HCT116 (cell line): ENCODE results near the gene MMS22L. TPM values are rescaled to one million over a fixed set of nuclear protein-coding genes. Genes with fewer than 3 reads are reported as not detected.

ENCODE experiments used
- ATAC-seq: fragments of 200-7000 bp; cut with Tn5 transposase; 2 replicates; pipeline ENCODE4 v1.9.1; 2020; ENCODE audit warnings: mild to moderate bottlenecking, moderate library complexity
- BruUV-seq: library from RNA; stranded (reverse); fragments of 400-500 nt; replicated peaks from 2 replicates; lab custom pipeline; 2021; lab: Mats Ljungman, UMichigan
- CTCF ChIA-PET: fragments of 300-600 bp; sonication (Branson Sonifier 250); formaldehyde crosslinking; loops from one replicate; lab custom pipeline; 2021; ENCODE audit warnings: antibody characterized with exemption; lab: Charles Lee
- POLR2A ChIA-PET: fragments of 300-600, 350-600 bp; sonication (Branson Sonifier 250); formaldehyde crosslinking; loops from one replicate; lab custom pipeline; 2021; ENCODE audit warnings: antibody characterized with exemption; lab: Charles Lee
- RAD21 ChIA-PET, 2 experiments: fragments of 300-600 bp; sonication (Branson Sonifier 250); formaldehyde crosslinking; loops; one replicate each; lab custom pipeline; 2023; ENCODE audit warnings: low total read pairs in 2 of 2; ENCODE audit not compliant: uncharacterized antibody in 2 of 2, unreplicated experiment in 2 of 2, low non-redundant PET in 1 of 2; lab: Charles Lee
- DNase-seq: peaks from one replicate; pipeline ENCODE4 v3.0.0-alpha.2; 2010; ENCODE audit warnings: low read depth, low spot score
- H2AFZ ChIP-seq: fragments of 200-600 bp; shearing (Covaris generic), sonication (generic); 2 replicates; pipeline ENCODE4 v1.6.1; 2017; ENCODE audit warnings: low read depth, mixed run types, mixed read lengths, antibody characterized with exemption, low read length; ENCODE audit not compliant: poor library complexity, severe bottlenecking
- H3K27ac ChIP-seq: 2 replicates; pipeline ENCODE4 v1.5.1; 2012; ENCODE audit warnings: low read depth, low read length
- H3K27me3 ChIP-seq: fragments of 200-600 bp; sonication (generic); 2 replicates; pipeline ENCODE4 v1.6.1; 2016; ENCODE audit warnings: mixed run types, low read length, mixed read lengths; ENCODE audit not compliant: insufficient read depth
- H3K36me3 ChIP-seq, 2 experiments: fragments of 200-500 bp in 1 of 2; fragments of 200-600 bp in 1 of 2; sonication (Bioruptor generic) in 1 of 2; sonication (generic) in 1 of 2; 2 replicates each; pipeline versions ENCODE4 v1.5.1 to v1.6.1; 2014 to 2016; ENCODE audit warnings: low read length in 2 of 2, inconsistent platforms in 1 of 2, mixed read lengths in 1 of 2, mixed run types in 1 of 2; ENCODE audit not compliant: insufficient read depth in 2 of 2, control insufficient read depth in 1 of 2
- H3K4me1 ChIP-seq, 2 experiments: fragments of 200-600 bp in 1 of 2; sonication (generic) in 1 of 2; 2 replicates each; pipeline versions ENCODE4 v1.5.1 to v1.6.1; 2012 to 2017; ENCODE audit warnings: low read length in 2 of 2, inconsistent platforms in 1 of 2, mild to moderate bottlenecking in 1 of 2, mixed read lengths in 1 of 2, mixed run types in 1 of 2, moderate library complexity in 1 of 2; ENCODE audit not compliant: insufficient read depth in 2 of 2, control insufficient read depth in 1 of 2
- H3K4me2 ChIP-seq: fragments of 200-600 bp; sonication (generic); 2 replicates; pipeline ENCODE4 v1.6.1; 2017; ENCODE audit warnings: mixed run types, low read length, mixed read lengths
- H3K4me3 ChIP-seq, 2 experiments: fragments of 200-600 bp in 1 of 2; sonication (generic) in 1 of 2; replicated peaks in 1 of 2; 2 replicates each; pipeline ENCODE4 v1.5.1; 2011 to 2016; ENCODE audit warnings: low read length in 2 of 2, control low read depth in 1 of 2, low read depth in 1 of 2, mild to moderate bottlenecking in 1 of 2, mixed read lengths in 1 of 2, mixed run types in 1 of 2
- H3K79me2 ChIP-seq: fragments of 200-600 bp; sonication (generic); 2 replicates; pipeline ENCODE4 v1.6.1; 2017; ENCODE audit warnings: mild to moderate bottlenecking, mixed run types, low read length, moderate library complexity, mixed read lengths; ENCODE audit not compliant: insufficient read depth
- H3K9ac ChIP-seq: fragments of 200-600 bp; sonication (generic); 2 replicates; pipeline ENCODE4 v1.6.1; 2016; ENCODE audit warnings: low read length, mixed read lengths
- H3K9me2 ChIP-seq: fragments of 200-600 bp; sonication (generic), shearing (Covaris generic); 2 replicates; pipeline ENCODE4 v1.6.1; 2017; ENCODE audit warnings: mixed run types, mild to moderate bottlenecking, moderate library complexity; ENCODE audit not compliant: insufficient read depth
- H3K9me3 ChIP-seq, 2 experiments: fragments of 200-500 bp in 1 of 2; fragments of 200-600 bp in 1 of 2; sonication (Bioruptor generic) in 1 of 2; sonication (generic) in 1 of 2; 2 replicates each; pipeline ENCODE4 v1.6.1; 2014 to 2017; ENCODE audit warnings: low read length in 2 of 2, mixed read lengths in 2 of 2, inconsistent platforms in 1 of 2, low read depth in 1 of 2, mild to moderate bottlenecking in 1 of 2, mixed run types in 1 of 2, moderate library complexity in 1 of 2; ENCODE audit not compliant: control insufficient read depth in 1 of 2, insufficient read depth in 1 of 2
- H4K20me1 ChIP-seq: fragments of 200-600 bp; sonication (generic), shearing (Covaris generic); 2 replicates; pipeline ENCODE4 v1.6.1; 2017; ENCODE audit warnings: mixed run types, mild to moderate bottlenecking, moderate library complexity; ENCODE audit not compliant: insufficient read depth
- ELF1 ChIP-seq: IDR thresholded peaks from 2 replicates; pipeline ENCODE4 v1.6.1; 2012; ENCODE audit warnings: low read depth, borderline replicate concordance
- EZH2 ChIP-seq: fragments of 200-600 bp; sonication (generic); IDR thresholded peaks from 2 replicates; pipeline ENCODE4 v1.6.1; 2017; ENCODE audit warnings: antibody characterized with exemption, mixed run types
- REST ChIP-seq: IDR thresholded peaks from 2 replicates; pipeline ENCODE4 v1.6.1; 2012; ENCODE audit warnings: low read depth
- SIN3A ChIP-seq: IDR thresholded peaks from 2 replicates; pipeline ENCODE4 v1.6.1; 2012; ENCODE audit warnings: low read depth
- SP1 ChIP-seq: IDR thresholded peaks from 2 replicates; pipeline ENCODE4 v1.6.1; 2012; ENCODE audit warnings: low read depth
- intact Hi-C: fragments of 100-400 bp; cut with micrococcal nuclease; formaldehyde crosslinking; loops from 2 replicates; pipeline ENCODE4 v1.10.0; 2022
- total RNA-seq: library from RNA; stranded (reverse); gene quantifications from one replicate; pipeline ENCODE4 v1.2.1, GENCODE V29; 2021; ENCODE audit not compliant: unreplicated experiment
- TF ChIP-seq, protein P1 (sequence below): IDR thresholded peaks from 2 replicates; pipeline ENCODE4 v1.6.1; 2011; ENCODE audit warnings: mild to moderate bottlenecking, low read length, moderate library complexity; ENCODE audit not compliant: insufficient replicate concordance; ENCODE audit errors: extremely low read depth

The MMS22L gene
- total RNA-seq, 1 experiment from 2014 or later: 44.1 TPM

- ChIA-PET CTCF (no interaction called here), RAD21 (no interaction called here), POLR2A (no interaction called here)
- Histone ChIP-seq H3K27ac (no peak overlapping the region), H3K79me2 (peaks cover 3% of the 10 kb centered on the region; the same call in 1 of the 2 replicates), H3K4me3 (no peak overlapping the region), H3K9me3 (no peaks in the 10 kb centered on the region), H4K20me1 (no peaks in the 10 kb centered on the region), H3K4me2 (no peak overlapping the region), H3K4me1 (no peaks in the 10 kb centered on the region), H2AFZ (no peak overlapping the region), H3K9me2 (no peaks in the 10 kb centered on the region; the same call in 1 of the 2 replicates), H3K36me3 (peaks cover 3 to 9% of the 10 kb centered on the region in 2 experiments; a peak in 3 of 4 replicates), H3K9ac (no peak overlapping the region), H3K27me3 (no peaks in the 10 kb centered on the region)
- no peak for DNase-seq
- ATAC-seq: no peak
- no TSS peak for BruUV-seq
- TF ChIP-seq EZH2 (no peak), ELF1 (no peak), SP1 (no peak), SIN3A (no peak), REST (no peak)
- TF ChIP-seq, protein P1, sequence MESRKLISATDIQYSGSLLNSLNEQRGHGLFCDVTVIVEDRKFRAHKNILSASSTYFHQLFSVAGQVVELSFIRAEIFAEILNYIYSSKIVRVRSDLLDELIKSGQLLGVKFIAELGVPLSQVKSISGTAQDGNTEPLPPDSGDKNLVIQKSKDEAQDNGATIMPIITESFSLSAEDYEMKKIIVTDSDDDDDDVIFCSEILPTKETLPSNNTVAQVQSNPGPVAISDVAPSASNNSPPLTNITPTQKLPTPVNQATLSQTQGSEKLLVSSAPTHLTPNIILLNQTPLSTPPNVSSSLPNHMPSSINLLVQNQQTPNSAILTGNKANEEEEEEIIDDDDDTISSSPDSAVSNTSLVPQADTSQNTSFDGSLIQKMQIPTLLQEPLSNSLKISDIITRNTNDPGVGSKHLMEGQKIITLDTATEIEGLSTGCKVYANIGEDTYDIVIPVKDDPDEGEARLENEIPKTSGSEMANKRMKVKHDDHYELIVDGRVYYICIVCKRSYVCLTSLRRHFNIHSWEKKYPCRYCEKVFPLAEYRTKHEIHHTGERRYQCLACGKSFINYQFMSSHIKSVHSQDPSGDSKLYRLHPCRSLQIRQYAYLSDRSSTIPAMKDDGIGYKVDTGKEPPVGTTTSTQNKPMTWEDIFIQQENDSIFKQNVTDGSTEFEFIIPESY: no peak
- intact Hi-C loops: no loop called here
Observed at GRCh38 chr6:97246842-97247241, 36.2 kb downstream of the MMS22L start.
